Activated T-cell treated with anti-CD3 and anti-CD28 coated beads for 48 hours (primary cell): ENCODE data around the gene USP2.
"Not testable (repeated sequence)": the region's sequence is repeated elsewhere in the genome, so short reads cannot be mapped to it uniquely, and the experiment has no call there.

Source experiments
- DNase-seq: peaks from one replicate; pipeline ENCODE4 v3.0.0-alpha.2; 2020; ENCODE audit warnings: low read depth

Gene USP2

GRCh38 chr11:119414321-119414720 lies 32.8 kb upstream of the USP2 start:
- DNase-seq: no peak

DNA sequence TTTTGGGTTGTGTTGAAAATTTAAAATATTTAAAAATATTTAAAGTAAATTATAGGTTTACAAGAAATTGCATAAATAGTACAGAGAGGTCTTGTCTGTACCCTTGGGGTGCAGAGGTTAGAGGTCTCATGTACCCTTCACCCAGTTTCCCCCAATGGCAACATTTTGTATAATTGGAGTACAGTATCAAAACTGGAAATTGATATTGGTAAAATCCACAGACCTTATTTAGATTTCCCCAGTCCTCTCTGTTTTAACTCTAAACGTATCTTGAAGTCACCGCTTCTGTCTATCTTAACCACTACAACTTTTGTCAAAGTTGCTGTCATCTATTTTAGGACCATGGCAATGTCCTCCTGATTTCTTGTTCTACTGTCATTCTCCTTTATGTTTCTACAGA lies 30.6 kb upstream of the USP2 start:
- no peak for DNase-seq

DNA sequence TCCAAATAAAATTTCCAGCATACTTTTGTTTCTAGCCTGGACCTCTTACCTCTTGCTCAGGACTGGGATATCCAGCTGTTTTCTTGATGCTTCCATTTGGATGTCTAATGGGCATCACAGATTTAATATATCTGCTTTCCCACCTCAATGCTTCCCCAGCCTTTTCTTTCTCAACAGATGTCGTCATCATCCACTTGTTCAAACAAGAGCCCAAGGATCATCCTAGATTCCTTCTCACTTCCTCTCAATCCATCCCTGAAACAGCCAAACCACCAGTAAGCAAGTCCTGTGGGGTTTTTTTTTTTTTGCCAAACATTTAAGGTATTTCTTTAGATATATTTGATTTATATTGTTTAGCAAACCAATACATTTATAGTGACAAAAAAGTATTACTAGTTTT lies 29.0 kb upstream of the USP2 start:
- DNase-seq: no peak

DNA sequence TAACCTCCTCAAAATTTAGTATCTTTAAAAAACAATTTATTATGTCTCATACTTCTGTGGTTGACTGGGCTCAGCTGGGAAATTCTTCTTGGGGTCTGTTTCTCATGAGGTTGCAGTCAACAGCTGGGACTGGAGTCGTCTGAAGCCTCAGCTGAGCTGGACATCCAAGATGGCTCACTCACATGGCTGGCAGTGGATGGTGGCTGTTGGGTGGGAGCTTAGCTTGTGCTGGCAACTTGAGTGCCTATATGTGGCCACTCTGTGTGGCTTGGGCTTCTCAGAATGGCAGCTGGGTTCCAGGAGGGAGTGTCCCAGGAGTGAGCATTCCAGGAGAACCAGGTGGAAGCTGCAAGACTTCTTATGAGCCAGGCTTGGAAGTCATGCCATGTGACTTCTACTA lies 28.2 kb upstream of the USP2 start:
- no peak for DNase-seq

DNA sequence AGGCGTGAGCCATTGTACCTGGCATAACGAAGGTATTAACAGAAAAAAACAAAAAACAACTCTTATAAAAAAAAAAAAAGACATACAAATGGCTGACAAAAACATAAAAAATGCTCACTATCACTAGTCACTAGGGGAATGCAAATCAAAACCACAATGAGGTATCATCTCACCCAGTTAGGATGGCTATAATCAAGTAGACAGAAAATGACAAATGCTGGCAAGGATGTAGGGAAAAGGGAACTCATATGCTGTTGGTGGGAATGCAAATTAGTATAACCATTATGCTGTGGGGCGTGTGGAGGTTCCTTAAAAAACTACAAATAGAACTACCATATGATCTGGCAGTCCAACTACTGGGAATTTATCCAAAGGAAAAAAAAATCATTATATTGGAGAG lies 24.5 kb upstream of the USP2 start:
- DNase-seq: no peak

GRCh38 chr11:119405448-119405847 lies 24.0 kb upstream of the USP2 start:
- not testable (repeated sequence) for DNase-seq

GRCh38 chr11:119404872-119405271 lies 23.4 kb upstream of the USP2 start:
- no peak for DNase-seq

DNA sequence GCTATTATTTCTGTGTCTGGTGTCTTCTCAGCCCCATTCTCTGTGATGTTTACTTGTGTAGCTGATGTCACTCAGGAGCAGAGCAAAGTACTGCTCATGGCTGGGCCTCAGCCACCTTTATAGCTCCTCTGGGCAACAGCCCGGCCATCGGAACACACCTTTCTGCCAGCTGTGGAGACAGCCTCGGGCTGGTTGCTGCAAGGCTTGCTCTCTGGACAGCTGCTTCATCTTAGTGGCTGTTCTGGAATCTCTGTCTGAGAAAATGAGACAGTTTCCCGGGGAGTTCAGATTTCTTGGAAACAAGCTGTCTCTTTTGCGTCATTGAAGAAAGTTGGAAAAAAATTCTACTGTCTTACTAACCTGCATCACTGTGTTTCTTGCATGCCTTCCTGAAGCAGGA lies 21.5 kb upstream of the USP2 start:
- DNase-seq: no peak

DNA sequence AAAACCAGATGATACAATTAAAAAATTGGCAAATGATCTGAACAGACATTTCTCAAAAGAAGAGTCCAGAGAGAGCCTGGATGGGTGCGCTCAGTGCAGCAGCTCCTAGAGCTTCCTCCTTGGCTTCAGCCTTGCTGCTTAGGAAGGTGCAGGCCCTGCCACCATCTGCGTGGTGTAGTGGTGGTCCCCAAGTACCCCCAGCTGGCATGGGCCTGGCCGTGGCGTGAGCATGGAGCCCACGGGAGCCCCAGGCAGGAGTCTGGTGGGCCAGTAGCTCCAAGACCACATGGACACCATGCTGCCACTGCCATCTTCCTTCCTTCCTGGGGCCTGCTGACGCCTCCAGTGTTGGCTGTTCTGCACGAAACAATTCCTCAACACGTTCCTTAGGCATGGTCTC lies 21.0 kb upstream of the USP2 start:
- no peak for DNase-seq

DNA sequence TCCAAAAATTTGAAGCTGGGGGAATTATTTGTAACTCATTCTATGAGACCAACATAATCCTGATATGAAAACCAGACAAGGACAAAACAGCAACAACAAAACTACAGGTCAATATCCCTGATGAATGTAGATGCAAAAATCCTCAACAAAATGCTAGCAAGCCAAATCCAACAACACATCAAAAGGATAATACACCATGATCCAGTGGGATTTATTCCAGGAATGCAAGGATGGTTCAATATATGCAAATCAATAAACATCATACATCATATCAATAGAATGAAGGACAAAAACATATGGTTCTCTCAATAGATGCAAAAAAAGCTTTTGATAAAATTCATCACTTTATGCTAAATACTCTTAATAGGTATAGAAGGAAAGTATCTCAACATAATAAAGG lies 19.4 kb upstream of the USP2 start:
- no peak for DNase-seq

- DNase-seq: no peak
Measured at GRCh38 chr11:119397740-119398139, 16.2 kb upstream of the USP2 start.

DNA sequence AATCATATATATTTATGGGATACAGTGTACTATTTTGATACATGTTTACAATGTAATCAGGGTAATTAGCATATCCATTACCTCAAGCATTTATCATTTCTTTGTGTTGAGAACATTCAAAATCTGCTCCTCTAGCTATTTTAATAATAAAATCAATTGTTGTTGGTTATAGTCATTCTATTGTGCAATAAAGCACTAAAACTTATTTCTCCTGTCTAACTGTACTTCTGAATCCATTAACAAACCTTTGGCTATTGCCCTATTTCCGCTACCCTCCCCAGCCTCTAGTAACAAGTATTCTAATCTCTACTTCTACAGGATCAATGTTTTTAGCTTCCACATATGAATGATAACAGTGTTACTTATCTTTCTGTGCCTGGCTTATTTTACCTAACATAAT lies 15.3 kb upstream of the USP2 start:
- DNase-seq: no peak

DNA sequence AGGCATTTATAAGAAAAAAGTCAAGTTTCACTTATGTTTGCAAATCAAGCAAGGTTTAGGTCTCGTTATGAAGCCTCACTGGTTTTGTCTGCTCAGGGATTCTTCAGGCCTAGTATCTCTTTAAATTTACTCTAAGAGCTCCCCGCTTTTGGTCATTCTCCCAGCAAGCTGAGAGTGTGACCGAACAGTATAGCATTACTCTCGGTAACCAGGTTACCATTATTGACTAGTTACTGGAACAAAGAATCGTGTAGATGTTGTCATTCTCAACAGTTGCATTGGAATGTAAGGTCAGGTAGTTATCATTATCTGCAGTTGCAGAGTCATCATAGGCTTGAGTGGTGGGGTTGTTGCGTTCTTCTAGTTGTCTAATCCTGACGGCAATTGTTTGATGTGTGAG lies 9.8 kb upstream of the USP2 start:
- no peak for DNase-seq

DNA sequence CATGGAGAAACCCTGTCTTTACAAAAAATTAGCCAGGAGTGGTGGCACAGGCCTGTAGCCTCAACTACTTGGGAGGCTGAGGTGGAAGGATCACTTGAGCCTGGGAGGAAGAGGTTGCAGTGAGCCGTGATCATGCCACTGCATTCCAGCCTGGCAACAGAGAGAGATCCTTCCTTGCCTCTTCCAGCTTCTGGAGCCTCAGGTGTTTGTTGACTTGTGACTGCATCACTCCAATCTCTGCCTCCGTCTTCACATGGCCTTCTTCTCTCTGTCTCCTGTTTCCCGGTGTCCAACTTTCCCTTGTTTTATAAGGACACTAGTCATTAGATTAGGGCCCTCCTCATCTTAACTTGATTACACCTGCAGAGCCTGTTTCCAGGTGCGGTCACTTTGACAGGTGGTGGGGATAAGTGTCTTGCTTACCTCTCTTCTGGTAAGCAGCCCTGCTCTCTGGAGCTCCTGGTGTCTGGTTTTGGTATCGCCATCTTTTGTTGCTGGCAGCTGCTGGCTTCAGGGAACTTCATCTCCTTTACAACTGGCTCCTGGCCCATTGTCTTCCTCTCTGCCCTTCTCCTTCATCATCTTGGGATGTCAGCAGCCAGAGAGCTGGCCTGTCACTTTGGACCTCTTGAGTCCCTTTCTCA lies 8.2 kb upstream of the USP2 start:
- no peak for DNase-seq

- no peak for DNase-seq
Measured at GRCh38 chr11:119388103-119388502, 6.6 kb upstream of the USP2 start.

- no peak for DNase-seq
Measured at GRCh38 chr11:119384332-119384731, 2.8 kb upstream of the USP2 start.

DNA sequence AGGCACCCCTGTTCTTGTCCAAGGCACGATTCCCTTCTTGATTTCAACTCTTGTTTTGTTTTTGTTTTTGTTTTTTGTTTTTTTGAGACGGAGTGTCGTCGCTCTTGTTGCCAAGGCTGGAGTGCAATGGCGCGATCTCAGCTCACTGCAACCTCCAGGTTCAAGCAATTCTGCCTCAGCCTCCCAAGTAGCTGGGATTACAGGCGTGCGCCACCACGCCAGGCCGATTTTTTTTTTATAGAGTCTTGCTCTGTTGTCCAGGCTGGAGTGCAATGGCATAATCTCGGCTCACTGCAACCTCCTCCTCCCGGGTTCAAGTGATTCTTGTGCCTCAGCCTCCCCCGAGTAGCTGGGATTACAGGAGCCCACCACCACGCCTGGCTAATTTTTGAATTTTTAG lies 1.0 kb upstream of the USP2 start:
- DNase-seq: not testable (repeated sequence)

DNA sequence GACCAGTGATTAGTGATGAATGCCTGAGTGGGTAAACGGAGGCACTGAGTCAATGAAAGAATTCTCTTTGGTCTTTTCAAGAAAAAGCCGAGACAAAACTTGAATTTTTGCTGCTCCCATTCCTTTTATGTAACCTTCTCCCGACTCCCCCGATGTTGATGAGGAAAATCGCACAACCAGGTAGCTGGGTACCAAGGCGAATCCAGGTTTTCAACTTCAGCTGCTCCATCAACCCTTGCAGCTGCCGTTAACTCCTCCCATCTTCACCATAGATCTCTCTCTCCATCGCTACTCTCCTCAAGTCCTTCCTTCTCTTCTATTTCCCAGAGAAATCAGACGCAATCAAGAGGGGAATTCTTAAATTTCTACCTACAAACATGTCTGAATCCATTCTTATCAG lies 611 bp upstream of the USP2 start:
- DNase-seq: no peak

DNA sequence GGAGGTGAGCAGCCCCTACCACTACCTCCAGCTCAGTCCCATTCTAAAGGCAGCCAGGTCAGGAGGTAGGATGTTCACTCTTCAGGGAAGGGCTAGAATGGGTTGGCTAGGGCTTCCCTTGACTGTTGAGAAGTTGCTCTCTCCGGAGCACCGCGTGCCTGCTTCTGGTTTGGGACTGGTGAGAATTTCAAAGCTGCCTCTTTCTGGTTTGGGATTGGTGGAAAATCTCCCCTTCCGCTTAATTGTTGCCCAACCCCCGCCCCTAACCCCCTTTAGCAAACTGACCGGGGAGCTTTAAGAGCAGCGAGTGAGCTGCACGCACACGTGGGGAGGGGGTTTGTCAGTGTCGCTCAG lies 686 bp downstream of the USP2 start:
- no peak for DNase-seq

DNA sequence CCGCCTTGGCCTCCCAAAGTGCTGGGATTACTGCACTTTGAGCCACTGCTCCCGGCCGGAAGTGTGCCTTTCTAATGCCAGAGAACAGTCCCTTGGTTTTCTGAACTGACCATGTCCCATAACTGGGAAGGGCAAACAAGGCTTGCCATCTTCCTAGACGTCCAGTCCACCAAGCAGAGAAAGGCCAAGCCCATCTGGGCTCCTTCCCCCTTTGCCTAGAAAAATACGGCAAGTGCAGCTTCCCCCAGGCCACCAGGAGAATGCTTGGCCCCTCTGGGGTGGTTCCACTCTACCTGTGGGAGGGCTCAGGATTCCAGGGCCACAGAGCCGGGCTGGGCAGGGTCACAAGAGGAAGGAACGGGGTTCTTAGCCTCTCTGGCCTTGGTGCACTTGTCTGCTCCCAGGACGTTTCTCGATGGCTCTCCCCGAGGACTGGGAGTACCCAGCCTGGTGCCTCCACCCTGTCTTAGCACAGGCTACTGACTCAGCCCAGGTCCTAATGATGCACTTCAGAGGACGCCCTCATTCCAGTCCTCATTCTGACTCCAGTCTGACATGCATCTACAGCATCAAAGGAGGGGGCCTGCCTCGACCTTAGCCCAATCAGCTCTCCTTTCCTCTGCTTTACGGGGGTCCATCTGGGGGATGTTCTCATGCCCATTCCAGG lies 1.2 kb downstream of the USP2 start:
- DNase-seq: no peak

- no peak for DNase-seq
Measured at GRCh38 chr11:119378851-119379465, 2.5 kb downstream of the USP2 start.

DNA sequence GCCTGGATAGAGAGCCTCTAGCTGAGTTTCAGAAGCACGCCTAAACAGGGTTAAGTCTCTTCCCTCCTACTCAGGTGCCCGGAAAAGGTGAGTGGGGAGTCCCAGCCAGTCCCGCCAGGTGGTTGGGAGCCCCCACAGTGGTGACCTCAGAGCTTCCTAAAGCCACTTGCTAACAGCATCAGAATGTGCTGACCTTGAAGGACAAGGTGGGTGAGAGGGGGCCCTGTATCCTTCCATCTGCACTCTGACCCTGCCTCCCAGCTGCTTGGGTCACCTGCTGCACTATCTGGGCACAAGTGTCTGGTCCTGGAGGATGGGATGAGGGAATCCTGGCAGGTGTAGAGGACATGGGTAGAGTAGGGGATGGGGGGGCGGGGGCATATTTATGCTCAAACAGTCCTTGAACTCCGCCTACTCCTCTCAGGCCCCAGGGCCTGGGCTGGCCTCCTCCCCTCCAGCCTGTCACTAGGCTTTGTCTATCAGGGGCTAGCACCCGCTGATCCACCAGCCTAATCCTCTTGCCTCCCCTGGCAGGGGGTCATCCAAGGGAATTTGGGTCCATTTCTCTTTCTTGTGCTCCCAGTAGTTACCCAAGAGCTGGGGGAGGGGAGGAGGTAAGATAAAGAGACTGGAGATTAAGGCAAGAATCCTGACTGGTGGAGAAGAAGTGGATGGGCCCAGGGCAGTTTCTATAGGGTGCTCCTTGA lies 3.4 kb downstream of the USP2 start:
- DNase-seq: no peak
